ENCODE data around the gene FBXL15.

DNA sequence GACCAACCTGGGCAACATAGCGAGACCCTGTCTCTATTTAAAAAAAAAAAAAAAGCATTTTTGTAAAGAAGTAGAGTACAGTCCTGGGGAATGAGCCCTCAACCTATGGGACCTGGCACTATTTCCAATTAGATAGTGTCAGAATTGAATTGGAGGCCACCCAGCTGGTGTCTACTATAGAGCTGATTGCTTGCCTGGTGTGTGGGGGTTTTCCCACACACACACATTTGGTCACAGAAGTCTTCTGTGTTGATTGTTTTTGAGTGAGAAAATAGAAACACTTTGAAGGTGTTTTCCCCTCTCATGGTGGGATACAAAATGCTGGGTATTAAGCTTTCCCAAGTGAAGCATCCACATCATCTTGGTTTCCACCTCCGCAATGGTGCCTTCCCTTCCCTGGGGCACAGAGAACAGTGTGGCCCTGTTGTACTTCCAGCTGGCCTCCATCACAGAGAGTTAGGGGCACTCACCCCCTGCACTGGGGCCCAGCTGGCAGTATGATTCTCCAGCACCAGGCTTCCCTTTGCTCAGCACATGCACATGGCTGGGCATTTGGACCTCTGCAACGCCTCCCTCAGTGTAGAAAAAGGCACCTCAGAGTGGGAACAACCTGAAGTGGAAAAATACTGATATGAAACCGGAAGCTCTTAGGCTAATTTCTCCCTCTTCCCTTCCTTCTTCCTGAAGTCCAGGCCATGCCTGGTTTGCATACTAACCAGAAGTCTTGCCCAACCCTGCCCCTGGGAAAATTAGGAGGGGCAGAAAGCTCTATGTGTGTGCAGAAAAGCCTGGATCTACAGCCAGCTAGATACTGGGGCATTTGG, 35.8 kb upstream of the FBXL15 start:
- no peak for TF ChIP-seq EZH2 (IDR thresholded peaks at IDR 0.05; ENCODE audit: insufficient read depth, poor library complexity, severe bottlenecking)
- TF ChIP-seq EZH2phosphoT487 (IDR thresholded peaks at IDR 0.05; ENCODE audit: insufficient read depth, low read depth), result no peak
